Measurements from ENCODE around the gene IRF5. TPM values are rescaled to one million over a fixed set of nuclear protein-coding genes. Genes with fewer than 3 reads are reported as not detected.
A peak's percentile ranks its signal among the peaks of the same experiment; 100 is the strongest.

IRF5 gene
- total and polyA plus RNA-seq, 10 of the 15 experiments (the other 5 are each of a cell fraction or from before 2014, with no cell fraction given): 5.4 to 90.3 (median 61.7) TPM

DNA sequence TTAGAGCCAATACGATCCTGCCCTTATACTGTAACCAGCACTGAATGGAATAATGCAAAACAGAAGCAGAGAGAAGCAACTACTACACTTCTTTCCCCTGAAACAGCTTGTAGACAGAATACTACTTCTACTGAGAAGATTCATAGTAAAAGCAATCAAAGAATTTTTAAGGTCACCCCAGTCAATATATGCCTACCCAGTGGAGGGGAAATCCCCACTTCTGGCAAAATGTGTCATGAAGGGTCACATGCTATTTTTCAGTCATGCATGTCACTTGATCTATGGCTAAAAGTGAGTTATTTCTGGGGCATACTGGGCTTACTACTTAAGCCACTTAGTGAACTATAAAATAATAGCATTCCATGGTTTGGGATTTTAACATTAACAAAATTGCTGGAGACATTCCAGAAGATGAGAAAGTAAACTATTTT lies 25.6 kb downstream of the IRF5 start (continued):
- TF ChIP-seq, protein P1, sequence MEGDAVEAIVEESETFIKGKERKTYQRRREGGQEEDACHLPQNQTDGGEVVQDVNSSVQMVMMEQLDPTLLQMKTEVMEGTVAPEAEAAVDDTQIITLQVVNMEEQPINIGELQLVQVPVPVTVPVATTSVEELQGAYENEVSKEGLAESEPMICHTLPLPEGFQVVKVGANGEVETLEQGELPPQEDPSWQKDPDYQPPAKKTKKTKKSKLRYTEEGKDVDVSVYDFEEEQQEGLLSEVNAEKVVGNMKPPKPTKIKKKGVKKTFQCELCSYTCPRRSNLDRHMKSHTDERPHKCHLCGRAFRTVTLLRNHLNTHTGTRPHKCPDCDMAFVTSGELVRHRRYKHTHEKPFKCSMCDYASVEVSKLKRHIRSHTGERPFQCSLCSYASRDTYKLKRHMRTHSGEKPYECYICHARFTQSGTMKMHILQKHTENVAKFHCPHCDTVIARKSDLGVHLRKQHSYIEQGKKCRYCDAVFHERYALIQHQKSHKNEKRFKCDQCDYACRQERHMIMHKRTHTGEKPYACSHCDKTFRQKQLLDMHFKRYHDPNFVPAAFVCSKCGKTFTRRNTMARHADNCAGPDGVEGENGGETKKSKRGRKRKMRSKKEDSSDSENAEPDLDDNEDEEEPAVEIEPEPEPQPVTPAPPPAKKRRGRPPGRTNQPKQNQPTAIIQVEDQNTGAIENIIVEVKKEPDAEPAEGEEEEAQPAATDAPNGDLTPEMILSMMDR (IDR thresholded peaks at IDR 0.05 in 2 of 3, conservative IDR thresholded peaks at IDR 0.05 in 1 of 3; ENCODE audit: control insufficient read depth in 2 of 3, extremely low read depth in 1 of 3, insufficient read depth in 1 of 3, low read depth in 3 of 3, low read length in 3 of 3): no peak
- no peak for TF ChIP-seq ZZZ3 (IDR thresholded peaks at IDR 0.05; ENCODE audit: control insufficient read depth, insufficient read length, low read depth)
- TF ChIP-seq SUZ12 (IDR thresholded peaks at IDR 0.05; ENCODE audit: unreplicated experiment): no peak
- TF ChIP-seq SPI1 (IDR thresholded peaks at IDR 0.05; ENCODE audit: borderline replicate concordance, insufficient read depth, low read depth, low read length): no peak
- no peak for TF ChIP-seq SIN3A (IDR thresholded peaks at IDR 0.05; ENCODE audit: low read depth, low read length)
- peak; percentile 37 for TF ChIP-seq MEF2B (IDR thresholded peaks at IDR 0.05; ENCODE audit: partially characterized antibody, poor library complexity, severe bottlenecking)
- TF ChIP-seq RCOR1 (conservative IDR thresholded peaks at IDR 0.05; ENCODE audit: low read depth, low read length): no peak
- no peak for TF ChIP-seq HDAC2 (IDR thresholded peaks at IDR 0.05)
- no peak for TF ChIP-seq CHD1 (IDR thresholded peaks at IDR 0.05; ENCODE audit: low read depth, low read length)
- TF ChIP-seq CEBPZ (IDR thresholded peaks at IDR 0.05; ENCODE audit: low read depth, low read length): no peak
- no peak for TF ChIP-seq RAD21 (IDR thresholded peaks at IDR 0.05; ENCODE audit: insufficient read depth, low read depth, low read length)
- no peak for TF ChIP-seq TCF12 (IDR thresholded peaks at IDR 0.05; ENCODE audit: low read depth, low read length)
- TF ChIP-seq GATAD2B (conservative IDR thresholded peaks at IDR 0.05; ENCODE audit: low read depth): no peak
- TF ChIP-seq POU2F2 (IDR thresholded peaks at IDR 0.05; ENCODE audit: borderline replicate concordance, low read depth, low read length): no peak
- TF ChIP-seq IRF3 (IDR thresholded peaks at IDR 0.05): no peak
- TF ChIP-seq, protein P2, sequence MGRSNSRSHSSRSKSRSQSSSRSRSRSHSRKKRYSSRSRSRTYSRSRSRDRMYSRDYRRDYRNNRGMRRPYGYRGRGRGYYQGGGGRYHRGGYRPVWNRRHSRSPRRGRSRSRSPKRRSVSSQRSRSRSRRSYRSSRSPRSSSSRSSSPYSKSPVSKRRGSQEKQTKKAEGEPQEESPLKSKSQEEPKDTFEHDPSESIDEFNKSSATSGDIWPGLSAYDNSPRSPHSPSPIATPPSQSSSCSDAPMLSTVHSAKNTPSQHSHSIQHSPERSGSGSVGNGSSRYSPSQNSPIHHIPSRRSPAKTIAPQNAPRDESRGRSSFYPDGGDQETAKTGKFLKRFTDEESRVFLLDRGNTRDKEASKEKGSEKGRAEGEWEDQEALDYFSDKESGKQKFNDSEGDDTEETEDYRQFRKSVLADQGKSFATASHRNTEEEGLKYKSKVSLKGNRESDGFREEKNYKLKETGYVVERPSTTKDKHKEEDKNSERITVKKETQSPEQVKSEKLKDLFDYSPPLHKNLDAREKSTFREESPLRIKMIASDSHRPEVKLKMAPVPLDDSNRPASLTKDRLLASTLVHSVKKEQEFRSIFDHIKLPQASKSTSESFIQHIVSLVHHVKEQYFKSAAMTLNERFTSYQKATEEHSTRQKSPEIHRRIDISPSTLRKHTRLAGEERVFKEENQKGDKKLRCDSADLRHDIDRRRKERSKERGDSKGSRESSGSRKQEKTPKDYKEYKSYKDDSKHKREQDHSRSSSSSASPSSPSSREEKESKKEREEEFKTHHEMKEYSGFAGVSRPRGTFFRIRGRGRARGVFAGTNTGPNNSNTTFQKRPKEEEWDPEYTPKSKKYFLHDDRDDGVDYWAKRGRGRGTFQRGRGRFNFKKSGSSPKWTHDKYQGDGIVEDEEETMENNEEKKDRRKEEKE (IDR thresholded peaks at IDR 0.05): no peak
- no peak for TF ChIP-seq ZSCAN29 (IDR thresholded peaks at IDR 0.05)
- no peak for TF ChIP-seq ESRRA (IDR thresholded peaks at IDR 0.05; ENCODE audit: low read length)
- peak; percentile 51; the same call in 1 of the 2 replicates for TF ChIP-seq RUNX3 (IDR thresholded peaks at IDR 0.05; ENCODE audit: low read length)
